Hair follicular keratinocyte (primary cell): ENCODE measurements around the gene HOXB3. TPM values are rescaled to one million over a fixed set of nuclear protein-coding genes. Genes with fewer than 3 reads are reported as not detected.

Source experiments
- total RNA-seq: library from RNA; depleted of rRNA; stranded (reverse); fragments of >200 nt; gene quantifications from 2 replicates; pipeline ENCODE4 v1.2.3, GENCODE V29; 2015

The HOXB3 gene
- 0.84 TPM in 1 of 2 replicates, not detected in the other for total RNA-seq

DNA sequence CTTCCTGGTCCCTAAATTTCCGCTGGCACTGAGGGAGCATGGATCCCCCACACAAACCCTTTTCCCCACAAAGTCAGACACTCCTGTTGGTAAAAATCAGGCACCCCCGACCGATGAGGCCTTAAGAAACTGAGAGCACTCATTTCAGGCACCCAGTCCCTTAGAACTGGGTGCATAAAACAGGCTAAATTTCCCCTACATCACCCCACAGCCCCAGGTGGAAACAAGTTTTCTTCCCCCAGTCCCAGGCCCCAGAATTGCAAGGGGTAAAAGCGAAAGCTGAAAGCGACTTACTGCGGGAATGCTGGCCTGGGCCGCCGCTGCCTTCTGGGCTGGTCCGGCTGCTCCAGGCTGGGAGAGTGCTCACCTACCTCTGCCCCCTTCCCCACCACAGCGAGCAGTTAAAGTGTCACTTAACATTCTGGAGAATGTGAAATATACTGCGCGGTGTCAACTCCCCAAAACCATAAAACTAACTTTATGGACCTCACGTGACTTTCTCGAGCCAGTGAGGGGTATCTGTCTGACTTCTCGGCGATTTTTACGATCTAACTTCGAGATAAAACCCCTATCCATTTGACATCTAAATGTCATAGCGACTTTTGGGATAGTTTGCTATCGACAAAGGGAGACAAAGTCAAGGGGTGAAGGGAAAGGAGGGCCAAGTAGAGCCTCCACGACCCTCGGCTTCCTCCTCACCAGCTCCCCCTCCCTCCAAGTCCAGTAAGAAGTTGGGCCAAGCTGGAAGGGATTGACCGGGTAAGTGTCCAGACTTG lies at the start of gene HOXB3:
TSS of gene HOXB3 (minus strand) at position 411 of the 776 bp plus-strand sequence. CDS start 37,767 bp downstream, outside the sequence.

DNA sequence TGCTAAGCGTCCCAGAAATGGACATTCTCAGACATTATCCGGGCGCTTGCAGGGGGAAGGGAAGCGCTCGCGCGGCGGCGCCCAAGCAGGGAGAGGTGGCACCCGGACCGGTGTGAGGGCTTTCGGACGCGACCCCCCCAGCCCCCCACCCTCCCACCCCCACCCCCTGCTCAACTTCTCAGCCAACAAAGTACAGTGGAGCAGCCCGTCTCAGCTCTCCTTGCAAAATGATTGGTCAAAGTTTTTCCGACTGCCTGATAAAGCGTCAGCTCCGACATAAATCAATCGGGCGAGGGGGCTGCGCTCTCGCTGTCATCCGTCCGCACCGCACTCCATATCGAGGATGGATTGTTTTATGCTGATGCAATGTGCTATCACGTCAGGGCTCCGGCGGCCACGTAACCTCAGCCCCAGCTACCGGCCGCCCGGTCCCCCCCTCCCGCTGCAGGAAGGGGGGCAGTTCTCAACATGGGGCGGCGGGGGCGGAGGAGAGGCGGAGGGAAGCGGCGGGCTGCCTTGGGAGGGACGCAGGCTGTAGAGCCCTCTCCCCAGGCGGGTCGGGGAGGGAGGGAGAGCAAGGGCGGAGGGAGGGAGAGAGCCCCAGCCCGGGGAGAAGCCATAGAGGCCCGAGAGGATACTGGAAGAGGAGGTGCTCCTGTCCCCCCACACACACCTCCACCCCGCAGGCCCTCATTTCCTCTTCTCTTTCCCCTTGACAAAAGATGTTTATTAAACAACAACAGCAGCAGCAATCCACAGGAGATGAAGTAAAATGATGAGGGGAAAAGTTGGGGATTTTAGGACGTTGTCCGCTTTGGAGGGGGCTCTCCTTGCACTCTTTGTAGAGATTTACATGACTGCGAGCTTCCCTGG lies 36.4 kb upstream of the HOXB3 start, which contains the start of gene HOXB9:
TSS of gene HOXB9 (minus strand) at position 114 of the 873 bp plus-strand sequence. CDS start at position 25, 89 bp downstream.

GRCh38 chr17:48615047-48615962 lies 25.3 kb upstream of the HOXB3 start, which contains the start of gene HOXB8:
HOXB8 (minus strand) TSS chr17:48615292; CDS start chr17:48614704, 588 bp downstream.

GRCh38 chr17:48610282-48611211 lies 20.5 kb upstream of the HOXB3 start, which contains the start of gene HOXB7:
HOXB7 (minus strand) TSS chr17:48611017; CDS start chr17:48610918, 99 bp downstream.

GRCh38 chr17:48604770-48605329 lies 14.8 kb upstream of the HOXB3 start, which contains the start of gene HOXB6:
HOXB6 (minus strand) TSS chr17:48604986; CDS start chr17:48598150, 6,836 bp downstream.

GRCh38 chr17:48593126-48593829 lies 3.2 kb upstream of the HOXB3 start, which contains the start of gene HOXB5:
HOXB5 (minus strand) TSS chr17:48593779; CDS start chr17:48593682, 97 bp downstream.

GRCh38 chr17:48577946-48578615 lies 12.0 kb downstream of the HOXB3 start, which contains the start of gene HOXB4:
HOXB4 (minus strand) TSS chr17:48578350; CDS start chr17:48578319, 31 bp downstream.

GRCh38 chr17:48545022-48545375 lies 45.0 kb downstream of the HOXB3 start, which contains the start of gene HOXB2:
HOXB2 (minus strand) TSS chr17:48545109; CDS start chr17:48544911, 198 bp downstream.

GRCh38 chr17:48530887-48531272 lies 59.2 kb downstream of the HOXB3 start, which contains the start of gene HOXB1:
HOXB1 (minus strand) TSS chr17:48531011; CDS start chr17:48530904, 107 bp downstream.

Other genes starting within 250 kb of the HOXB3 start
- not detected in 2 replicates for gene SKAP1, start 160.0 kb downstream of the HOXB3 start, total RNA-seq
- gene HOXB1, start 59.2 kb downstream of the HOXB3 start, total RNA-seq, result not detected in 2 replicates
- 0.46 and 0.86 TPM in 2 replicates for gene HOXB2, start 45.1 kb downstream of the HOXB3 start, total RNA-seq
- gene HOXB4, start 11.9 kb downstream of the HOXB3 start, total RNA-seq, result not detected in 2 replicates
- not detected in 2 replicates for gene HOXB5, start 3.5 kb upstream of the HOXB3 start, total RNA-seq
- 0.08 TPM in 1 of 2 replicates, not detected in the other for gene HOXB6, start 14.7 kb upstream of the HOXB3 start, total RNA-seq
- 0.16 TPM in 1 of 2 replicates, not detected in the other for gene HOXB7, start 20.8 kb upstream of the HOXB3 start, total RNA-seq
- not detected in 2 replicates for gene HOXB8, start 25.1 kb upstream of the HOXB3 start, total RNA-seq
- gene HOXB9, start 36.1 kb upstream of the HOXB3 start, total RNA-seq, result not detected in 2 replicates
- not detected in 2 replicates for gene PRAC1, start 132.3 kb upstream of the HOXB3 start, total RNA-seq
- not detected in 2 replicates for gene PRAC2, start 132.9 kb upstream of the HOXB3 start, total RNA-seq
- gene HOXB13, start 138.5 kb upstream of the HOXB3 start, total RNA-seq, result not detected in 2 replicates
- not detected in 2 replicates for gene TTLL6, start 227.0 kb upstream of the HOXB3 start, total RNA-seq
- 27.6 and 32.7 TPM in 2 replicates for gene CALCOCO2, start 240.8 kb upstream of the HOXB3 start, total RNA-seq